KMS-11 (cell line): ENCODE results near the gene TLL2.

ENCODE experiments used
- H2AFZ ChIP-seq: fragments of 200-600 bp; sonication (generic); 2 replicates; pipeline ENCODE4 v1.6.1; 2016; ENCODE audit warnings: antibody characterized with exemption, mixed run types, low read depth
- H3K27ac ChIP-seq: fragments of 200-600 bp; sonication (generic); 2 replicates; pipeline ENCODE4 v1.6.1; 2016; ENCODE audit warnings: mild to moderate bottlenecking, mixed run types
- H3K27me3 ChIP-seq: fragments of 200-600 bp; sonication (generic); 2 replicates; pipeline ENCODE4 v1.6.1; 2017; ENCODE audit warnings: mild to moderate bottlenecking, low read depth, mixed run types, moderate library complexity; ENCODE audit not compliant: insufficient read depth
- H3K36me3 ChIP-seq: fragments of 200-600 bp; sonication (generic); 2 replicates; pipeline ENCODE4 v1.6.1; 2017; ENCODE audit warnings: mild to moderate bottlenecking, mixed run types; ENCODE audit not compliant: insufficient read depth
- H3K4me1 ChIP-seq: fragments of 200-600 bp; sonication (generic); 2 replicates; pipeline ENCODE4 v1.6.1; 2016; ENCODE audit warnings: mild to moderate bottlenecking, low read depth, mixed run types; ENCODE audit not compliant: poor library complexity, severe bottlenecking
- H3K4me2 ChIP-seq: fragments of 200-600 bp; sonication (generic); 2 replicates; pipeline ENCODE4 v1.7.0; 2016; ENCODE audit warnings: mild to moderate bottlenecking, mixed run types
- H3K4me3 ChIP-seq: fragments of 200-600 bp; sonication (generic); IDR thresholded peaks from 2 replicates; pipeline ENCODE4 v1.6.1; 2017; ENCODE audit warnings: low read depth, low read length, mixed read lengths; ENCODE audit not compliant: insufficient read depth
- H3K79me2 ChIP-seq: fragments of 200-600 bp; sonication (generic); 2 replicates; pipeline ENCODE4 v1.6.1; 2016; ENCODE audit warnings: low read depth, mixed run types; ENCODE audit not compliant: insufficient read depth
- H3K9ac ChIP-seq: fragments of 200-600 bp; sonication (generic); 2 replicates; pipeline ENCODE4 v1.6.1; 2016; ENCODE audit warnings: mild to moderate bottlenecking, mixed run types
- H4K20me1 ChIP-seq: fragments of 200-600 bp; sonication (generic); 2 replicates; pipeline ENCODE4 v1.6.1; 2016; ENCODE audit warnings: mild to moderate bottlenecking, mixed run types; ENCODE audit not compliant: insufficient read depth
- TF ChIP-seq, protein P1 (sequence below): fragments of 200-600 bp; sonication (generic); conservative IDR thresholded peaks from 2 replicates; pipeline ENCODE4 v1.6.1; 2017; ENCODE audit warnings: low read depth, mild to moderate bottlenecking, antibody characterized with exemption, low read length, moderate library complexity, mixed read lengths

TLL2 gene

DNA sequence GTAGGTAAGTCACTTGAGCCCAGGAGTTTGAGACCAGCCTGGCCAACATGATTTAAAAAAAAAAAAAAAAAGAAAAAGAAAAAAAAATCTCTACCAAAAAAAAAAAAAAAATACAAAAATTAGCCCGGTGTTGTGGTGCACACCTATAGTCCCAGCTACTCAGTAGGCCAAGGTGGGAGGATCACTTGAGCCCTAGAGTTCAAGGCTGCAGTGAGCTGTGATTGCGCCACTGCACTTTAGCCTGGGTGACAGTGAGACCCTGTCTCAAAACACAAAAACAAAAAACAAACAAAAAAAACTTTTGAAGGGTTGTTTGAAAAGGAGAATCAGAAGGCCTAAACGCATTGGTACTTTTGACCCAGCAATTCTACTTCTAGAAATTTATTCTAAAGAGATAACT is 13.7 kb downstream of the TLL2 start:
- H3K4me1 ChIP-seq, result no peaks in the 10 kb centered on the region
- no peak overlapping the region for H3K27ac ChIP-seq
- no peaks in the 10 kb centered on the region for H3K27me3 ChIP-seq
- no peak overlapping the region for H3K4me3 ChIP-seq
- no peak overlapping the region for H2AFZ ChIP-seq
- H3K79me2 ChIP-seq, result no peaks in the 10 kb centered on the region
- H3K4me2 ChIP-seq, result no peak overlapping the region
- no peaks in the 10 kb centered on the region for H3K36me3 ChIP-seq
- H4K20me1 ChIP-seq, result no peaks in the 10 kb centered on the region
- H3K9ac ChIP-seq, result no peak overlapping the region
- TF ChIP-seq, protein P1, sequence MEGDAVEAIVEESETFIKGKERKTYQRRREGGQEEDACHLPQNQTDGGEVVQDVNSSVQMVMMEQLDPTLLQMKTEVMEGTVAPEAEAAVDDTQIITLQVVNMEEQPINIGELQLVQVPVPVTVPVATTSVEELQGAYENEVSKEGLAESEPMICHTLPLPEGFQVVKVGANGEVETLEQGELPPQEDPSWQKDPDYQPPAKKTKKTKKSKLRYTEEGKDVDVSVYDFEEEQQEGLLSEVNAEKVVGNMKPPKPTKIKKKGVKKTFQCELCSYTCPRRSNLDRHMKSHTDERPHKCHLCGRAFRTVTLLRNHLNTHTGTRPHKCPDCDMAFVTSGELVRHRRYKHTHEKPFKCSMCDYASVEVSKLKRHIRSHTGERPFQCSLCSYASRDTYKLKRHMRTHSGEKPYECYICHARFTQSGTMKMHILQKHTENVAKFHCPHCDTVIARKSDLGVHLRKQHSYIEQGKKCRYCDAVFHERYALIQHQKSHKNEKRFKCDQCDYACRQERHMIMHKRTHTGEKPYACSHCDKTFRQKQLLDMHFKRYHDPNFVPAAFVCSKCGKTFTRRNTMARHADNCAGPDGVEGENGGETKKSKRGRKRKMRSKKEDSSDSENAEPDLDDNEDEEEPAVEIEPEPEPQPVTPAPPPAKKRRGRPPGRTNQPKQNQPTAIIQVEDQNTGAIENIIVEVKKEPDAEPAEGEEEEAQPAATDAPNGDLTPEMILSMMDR, result no peak

DNA sequence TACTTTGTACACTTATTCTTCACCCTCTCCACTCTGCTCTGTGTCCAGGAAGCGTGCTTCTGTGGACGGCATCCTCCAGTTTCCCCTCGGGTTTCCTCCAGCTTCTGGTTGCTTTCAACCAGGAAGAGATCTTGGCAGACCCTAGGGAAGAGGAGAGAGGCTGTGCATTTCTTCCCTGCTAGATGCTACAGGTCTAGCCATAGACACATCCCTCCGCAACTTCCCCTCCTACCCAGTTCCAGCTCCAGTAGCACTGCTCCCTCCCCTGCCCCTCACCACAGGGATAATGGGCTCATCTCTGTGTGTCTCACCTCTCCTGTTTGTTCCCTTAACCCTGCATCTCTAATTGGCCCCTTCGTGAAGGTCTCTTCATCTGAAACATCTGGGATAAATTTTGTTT is 16.3 kb downstream of the TLL2 start:
- no peaks in the 10 kb centered on the region for H4K20me1 ChIP-seq
- no peak overlapping the region for H2AFZ ChIP-seq
- H3K27me3 ChIP-seq, result no peaks in the 10 kb centered on the region
- no peaks in the 10 kb centered on the region for H3K36me3 ChIP-seq
- no peak overlapping the region for H3K4me3 ChIP-seq
- TF ChIP-seq, protein P1, result no peak
- H3K4me1 ChIP-seq, result no peaks in the 10 kb centered on the region
- no peak overlapping the region for H3K9ac ChIP-seq
- no peak overlapping the region for H3K4me2 ChIP-seq
- H3K27ac ChIP-seq, result no peak overlapping the region
- H3K79me2 ChIP-seq, result no peaks in the 10 kb centered on the region

DNA sequence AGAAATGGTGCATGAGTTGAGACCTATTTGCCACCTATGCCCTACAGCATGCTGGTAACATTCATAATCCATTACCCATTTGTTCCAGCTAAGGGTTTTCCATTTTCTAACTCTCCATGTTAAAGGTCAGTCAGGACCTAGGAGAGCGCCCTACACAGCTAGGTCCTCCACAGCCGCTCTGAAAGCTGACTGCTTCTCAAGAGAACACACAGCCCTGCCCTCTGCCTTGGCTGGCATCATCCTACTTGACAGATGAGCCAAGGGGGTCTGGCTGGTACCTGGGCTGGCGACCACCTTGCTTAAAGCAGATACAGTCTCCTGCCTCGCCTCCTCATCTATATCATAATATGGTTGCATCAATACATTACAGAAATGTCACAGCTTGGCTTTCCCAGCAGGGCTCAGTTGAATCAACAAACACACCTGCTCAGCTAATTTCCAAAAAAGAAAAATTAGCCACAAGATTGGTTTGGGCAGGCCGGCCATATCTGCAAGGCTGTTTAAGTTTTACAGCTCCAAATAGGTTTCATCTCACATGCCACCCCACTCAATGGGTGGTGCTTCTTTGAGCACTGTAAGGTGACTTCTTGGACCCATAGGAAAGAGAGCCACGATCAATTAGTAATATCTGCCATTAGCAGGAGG is 17.3 kb downstream of the TLL2 start:
- H2AFZ ChIP-seq, result no peak overlapping the region
- H3K9ac ChIP-seq, result no peak overlapping the region
- H3K27me3 ChIP-seq, result no peaks in the 10 kb centered on the region
- no peak overlapping the region for H3K4me2 ChIP-seq
- H3K79me2 ChIP-seq, result no peaks in the 10 kb centered on the region
- TF ChIP-seq, protein P1, result no peak
- H3K4me3 ChIP-seq, result no peak overlapping the region
- no peak overlapping the region for H3K27ac ChIP-seq
- H3K36me3 ChIP-seq, result no peaks in the 10 kb centered on the region
- no peaks in the 10 kb centered on the region for H3K4me1 ChIP-seq
- no peaks in the 10 kb centered on the region for H4K20me1 ChIP-seq

DNA sequence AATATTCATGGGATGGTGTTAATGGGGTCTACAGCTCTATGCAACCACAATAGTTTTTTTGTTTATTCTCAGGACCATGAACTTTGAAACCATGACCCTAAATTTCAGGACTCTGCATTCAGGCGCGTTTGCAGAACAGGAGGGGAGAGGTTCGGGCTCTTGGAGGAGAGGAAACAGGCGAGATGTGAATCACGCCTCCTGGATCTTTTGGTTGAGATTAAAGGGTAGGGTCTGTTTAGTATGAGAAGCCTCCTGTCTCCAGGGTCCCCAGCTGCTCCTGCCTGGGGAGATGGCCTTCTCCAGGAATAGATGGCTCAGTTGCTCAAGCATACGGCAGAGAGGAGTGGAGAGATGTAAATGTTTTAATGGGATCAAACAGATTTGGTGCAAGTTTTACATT is 18.2 kb downstream of the TLL2 start:
- H3K4me3 ChIP-seq, result no peak overlapping the region
- H3K36me3 ChIP-seq, result no peaks in the 10 kb centered on the region
- no peaks in the 10 kb centered on the region for H3K4me1 ChIP-seq
- H3K4me2 ChIP-seq, result no peak overlapping the region
- H2AFZ ChIP-seq, result no peak overlapping the region
- H3K9ac ChIP-seq, result no peak overlapping the region
- no peaks in the 10 kb centered on the region for H3K27me3 ChIP-seq
- H4K20me1 ChIP-seq, result no peaks in the 10 kb centered on the region
- TF ChIP-seq, protein P1, result no peak
- no peaks in the 10 kb centered on the region for H3K79me2 ChIP-seq
- no peak overlapping the region for H3K27ac ChIP-seq
